Measurements from ENCODE around the gene TUBGCP5. TPM values are rescaled to one million over a fixed set of nuclear protein-coding genes. Genes with fewer than 3 reads are reported as not detected.

The TUBGCP5 gene
- total and polyA plus RNA-seq, 10 of the 15 experiments (the other 5 are each of a cell fraction or from before 2014, with no cell fraction given) = 6.4 to 29.2 (median 20.2) TPM

DNA sequence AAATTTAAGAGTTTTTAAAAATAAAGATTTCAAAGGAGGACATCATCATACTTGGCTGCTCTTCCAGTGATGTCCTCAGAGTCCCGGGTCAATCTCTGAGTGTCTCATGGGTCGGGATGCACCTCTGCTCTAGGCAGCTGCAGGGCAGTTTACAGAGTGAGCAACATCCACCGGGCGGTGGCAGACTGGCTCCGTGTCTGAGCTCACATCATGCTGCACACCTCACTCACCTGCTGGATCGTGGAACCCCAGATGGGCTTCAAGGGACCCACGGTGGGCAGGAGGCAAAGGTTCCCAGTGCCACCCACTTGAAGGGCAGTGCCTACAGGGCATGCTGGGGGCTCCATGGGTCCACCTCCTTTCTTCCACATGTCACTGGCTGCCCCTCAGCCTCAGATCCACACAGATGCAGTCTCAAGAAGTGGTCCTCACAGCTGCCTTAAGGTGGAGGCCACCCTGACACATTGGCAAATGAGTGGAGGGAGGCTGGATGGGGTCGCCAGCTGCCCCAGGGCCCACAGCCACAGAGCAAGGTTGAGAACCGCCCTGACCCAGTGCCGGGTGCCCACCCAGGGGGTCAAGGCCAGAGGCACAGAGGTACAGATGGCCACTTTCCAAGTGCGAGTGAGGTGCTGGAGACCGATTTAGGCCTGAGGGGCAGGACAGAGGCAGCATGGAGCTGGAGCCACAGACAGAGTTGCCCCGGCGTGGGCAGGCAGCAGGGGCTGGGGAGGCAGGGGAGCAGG, 84.4 kb downstream of the TUBGCP5 start:
- intact Hi-C loops (cut with micrococcal nuclease; ENCODE audit: unreplicated experiment) = no loop called here
- ChIA-PET POLR2A (no interaction called here), RAD21 (ENCODE audit: unreplicated experiment) (no interaction called here), SMC1A (ENCODE audit: uncharacterized antibody, unreplicated experiment) (interaction anchor here (1.2 kb wide), 1 partner anchor 20 kb away, joined by 3 read pairs; no protein-coding TSS in a partner anchor), CTCF (interaction anchor here (0.6 kb wide), 1 partner anchor 21 kb away, joined by 3 read pairs; no protein-coding TSS in a partner anchor)
- no peaks in the 10 kb centered on the region for H3K36me3 ChIP-seq (ENCODE audit: control insufficient read depth in 2 of 2, insufficient read depth in 2 of 2, low read length in 1 of 2)
- WGBS (ENCODE audit: insufficient coverage, insufficient replicate concordance, low lambda C conversion rate, missing lambda C conversion rate) = 77% methylated on average over 13 of the region's 14 CpGs
- peaks cover 18% of the 10 kb centered on the region for H3K4me1 ChIP-seq (ENCODE audit: control insufficient read depth, insufficient read depth, low read length)
- DNase-seq (ENCODE audit: low read depth, low spot score) = no peak
- peaks cover 15% of the 10 kb centered on the region for H3K79me2 ChIP-seq (ENCODE audit: control insufficient read depth, insufficient read depth, low read length)
- H3K27me3 ChIP-seq (replicated peaks in 1 of 2; ENCODE audit: control insufficient read depth in 2 of 2, insufficient read depth in 2 of 2, low read length in 1 of 2) = no peaks in the 10 kb centered on the region
- in situ Hi-C loops (cut with MboI) = no loop called here
- BruUV-seq (replicated peaks) = no TSS peak
- no peaks in the 10 kb centered on the region for H3K9me3 ChIP-seq (replicated peaks; ENCODE audit: control insufficient read depth, insufficient read depth, low read length)
- H3K4me2 ChIP-seq (ENCODE audit: control insufficient read depth, insufficient read depth) = no peak overlapping the region
- FAIRE-seq = no peak
- H3K4me3 ChIP-seq = no peak overlapping the region
- H2AFZ ChIP-seq (ENCODE audit: control insufficient read depth, low read depth, low read length) = no peak overlapping the region
- ATAC-seq = no peak
- H3K9ac ChIP-seq (ENCODE audit: control insufficient read depth, insufficient read depth, low read length) = no peak overlapping the region
- no peak overlapping the region for H3K27ac ChIP-seq (ENCODE audit: control insufficient read depth, insufficient read depth)
- no peaks in the 10 kb centered on the region for H4K20me1 ChIP-seq (ENCODE audit: control insufficient read depth, insufficient read depth)
- TF ChIP-seq STAT1 (conservative IDR thresholded peaks at IDR 0.05) (no peak), BCL11A (IDR thresholded peaks at IDR 0.05; ENCODE audit: low read depth, low read length) (no peak), SMC3 (IDR thresholded peaks at IDR 0.05; ENCODE audit: borderline replicate concordance, low read length) (no peak), NRF1 (conservative IDR thresholded peaks at IDR 0.05; ENCODE audit: low read depth, low read length) (no peak), BMI1 (IDR thresholded peaks at IDR 0.05; ENCODE audit: borderline replicate concordance) (no peak), ZNF622 (IDR thresholded peaks at IDR 0.05) (no peak), SMARCA5 (IDR thresholded peaks at IDR 0.05) (no peak), NFIC (IDR thresholded peaks at IDR 0.05; ENCODE audit: low read depth, low read length) (no peak), SREBF1 (IDR thresholded peaks at IDR 0.05; ENCODE audit: low read length) (no peak)
- TF ChIP-seq, protein P1, sequence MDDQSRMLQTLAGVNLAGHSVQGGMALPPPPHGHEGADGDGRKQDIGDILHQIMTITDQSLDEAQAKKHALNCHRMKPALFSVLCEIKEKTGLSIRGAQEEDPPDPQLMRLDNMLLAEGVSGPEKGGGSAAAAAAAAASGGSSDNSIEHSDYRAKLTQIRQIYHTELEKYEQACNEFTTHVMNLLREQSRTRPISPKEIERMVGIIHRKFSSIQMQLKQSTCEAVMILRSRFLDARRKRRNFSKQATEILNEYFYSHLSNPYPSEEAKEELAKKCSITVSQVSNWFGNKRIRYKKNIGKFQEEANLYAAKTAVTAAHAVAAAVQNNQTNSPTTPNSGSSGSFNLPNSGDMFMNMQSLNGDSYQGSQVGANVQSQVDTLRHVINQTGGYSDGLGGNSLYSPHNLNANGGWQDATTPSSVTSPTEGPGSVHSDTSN (IDR thresholded peaks at IDR 0.05; ENCODE audit: insufficient replicate concordance, low read depth, low read length) = no peak
- TF ChIP-seq, protein P2, sequence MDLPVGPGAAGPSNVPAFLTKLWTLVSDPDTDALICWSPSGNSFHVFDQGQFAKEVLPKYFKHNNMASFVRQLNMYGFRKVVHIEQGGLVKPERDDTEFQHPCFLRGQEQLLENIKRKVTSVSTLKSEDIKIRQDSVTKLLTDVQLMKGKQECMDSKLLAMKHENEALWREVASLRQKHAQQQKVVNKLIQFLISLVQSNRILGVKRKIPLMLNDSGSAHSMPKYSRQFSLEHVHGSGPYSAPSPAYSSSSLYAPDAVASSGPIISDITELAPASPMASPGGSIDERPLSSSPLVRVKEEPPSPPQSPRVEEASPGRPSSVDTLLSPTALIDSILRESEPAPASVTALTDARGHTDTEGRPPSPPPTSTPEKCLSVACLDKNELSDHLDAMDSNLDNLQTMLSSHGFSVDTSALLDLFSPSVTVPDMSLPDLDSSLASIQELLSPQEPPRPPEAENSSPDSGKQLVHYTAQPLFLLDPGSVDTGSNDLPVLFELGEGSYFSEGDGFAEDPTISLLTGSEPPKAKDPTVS (IDR thresholded peaks at IDR 0.05; ENCODE audit: low read depth, low read length) = no peak
